Fibroblast of lung (primary cell): ENCODE results near the gene KLHL5. TPM values are rescaled to one million over a fixed set of nuclear protein-coding genes. Genes with fewer than 3 reads are reported as not detected.

Experiments used
- DNase-seq, 2 donors: peaks; one replicate each; pipeline versions ENCODE4 v3.0.0 to v3.0.0-alpha.2; 2010; ENCODE audit warnings: low read depth in 2 of 2
- H2AFZ ChIP-seq: 2 replicates; pipeline ENCODE4 v1.5.1; 2012; ENCODE audit warnings: low read length, control low read depth, inconsistent platforms
- H3K27ac ChIP-seq: 2 replicates; pipeline ENCODE4 v1.5.1; 2011; ENCODE audit warnings: low read length, control low read depth; ENCODE audit not compliant: insufficient read depth
- H3K27me3 ChIP-seq: 2 replicates; pipeline ENCODE4 v1.5.1; 2011; ENCODE audit warnings: mild to moderate bottlenecking, low read length; ENCODE audit not compliant: control insufficient read depth, insufficient read depth
- H3K36me3 ChIP-seq: 2 replicates; pipeline ENCODE4 v1.5.1; 2011; ENCODE audit warnings: low read length; ENCODE audit not compliant: control insufficient read depth, insufficient read depth
- H3K4me1 ChIP-seq: 2 replicates; pipeline ENCODE4 v1.5.1; 2011; ENCODE audit warnings: low read length; ENCODE audit not compliant: control insufficient read depth, insufficient read depth; ENCODE audit errors: extremely low read depth
- H3K4me2 ChIP-seq: 2 replicates; pipeline ENCODE4 v1.5.1; 2011; ENCODE audit warnings: low read length, control low read depth; ENCODE audit not compliant: insufficient read depth; ENCODE audit errors: extremely low read depth
- H3K4me3 ChIP-seq, 4 experiments: fragments of 200-600 bp in 1 of 4; sonication (generic) in 1 of 4; replicated peaks in 1 of 4; 2 replicates each; pipeline ENCODE4 v1.5.1; 2011 to 2016; ENCODE audit warnings: low read length in 4 of 4, low read depth in 3 of 4, mild to moderate bottlenecking in 3 of 4, control low read depth in 2 of 4, inconsistent platforms in 1 of 4, mixed read lengths in 1 of 4; ENCODE audit not compliant: insufficient read depth in 1 of 4; ENCODE audit errors: control extremely low read depth in 1 of 4
- H3K79me2 ChIP-seq: 2 replicates; pipeline ENCODE4 v1.5.1; 2012; ENCODE audit warnings: mild to moderate bottlenecking, low read length, inconsistent platforms; ENCODE audit not compliant: control insufficient read depth, insufficient read depth
- H3K9ac ChIP-seq: 2 replicates; pipeline ENCODE4 v1.5.1; 2011; ENCODE audit warnings: mild to moderate bottlenecking, low read length, control low read depth; ENCODE audit not compliant: insufficient read depth
- H3K9me3 ChIP-seq: 2 replicates; pipeline ENCODE4 v1.5.1; 2012; ENCODE audit warnings: low read depth, low read length; ENCODE audit not compliant: control insufficient read depth, insufficient read depth
- H4K20me1 ChIP-seq: 2 replicates; pipeline ENCODE4 v1.5.1; 2011; ENCODE audit warnings: low read length; ENCODE audit not compliant: control insufficient read depth, insufficient read depth; ENCODE audit errors: extremely low read depth
- EZH2 ChIP-seq: IDR thresholded peaks from 2 replicates; pipeline ENCODE4 v1.5.1; 2012; ENCODE audit warnings: low read length, control low read depth, mild to moderate bottlenecking; ENCODE audit errors: missing control alignments
- polyA plus RNA-seq, 2 donors: library from polyadenylated mRNA; depleted of rRNA in 1 of 2; stranded (reverse) in 1 of 2; unstranded in 1 of 2; fragments of >200 nt; gene quantifications; 2 replicates each; pipeline ENCODE4 v1.2.1, GENCODE V29; 2011 to 2012; ENCODE audit warnings: missing spikeins in 1 of 2
- total RNA-seq: library from RNA; depleted of rRNA; stranded (reverse); fragments of >200 nt; gene quantifications from 2 replicates; pipeline ENCODE4 v1.2.1, GENCODE V29; 2014
- TF ChIP-seq, protein P1 (sequence below), 2 donors: IDR thresholded peaks in 1 of 2; conservative IDR thresholded peaks in 1 of 2; 1 replicate in 1 of 2; 2 replicates in 1 of 2; pipeline ENCODE4 v1.5.1; 2011 to 2012; ENCODE audit warnings: low read length in 2 of 2, control low read depth in 1 of 2, inconsistent platforms in 1 of 2, low read depth in 1 of 2, mild to moderate bottlenecking in 1 of 2

The KLHL5 gene
- total and polyA plus RNA-seq, 2 donors (not counting 1 experiment from before 2014, with no cell fraction given): 88.3 to 120 TPM

DNA sequence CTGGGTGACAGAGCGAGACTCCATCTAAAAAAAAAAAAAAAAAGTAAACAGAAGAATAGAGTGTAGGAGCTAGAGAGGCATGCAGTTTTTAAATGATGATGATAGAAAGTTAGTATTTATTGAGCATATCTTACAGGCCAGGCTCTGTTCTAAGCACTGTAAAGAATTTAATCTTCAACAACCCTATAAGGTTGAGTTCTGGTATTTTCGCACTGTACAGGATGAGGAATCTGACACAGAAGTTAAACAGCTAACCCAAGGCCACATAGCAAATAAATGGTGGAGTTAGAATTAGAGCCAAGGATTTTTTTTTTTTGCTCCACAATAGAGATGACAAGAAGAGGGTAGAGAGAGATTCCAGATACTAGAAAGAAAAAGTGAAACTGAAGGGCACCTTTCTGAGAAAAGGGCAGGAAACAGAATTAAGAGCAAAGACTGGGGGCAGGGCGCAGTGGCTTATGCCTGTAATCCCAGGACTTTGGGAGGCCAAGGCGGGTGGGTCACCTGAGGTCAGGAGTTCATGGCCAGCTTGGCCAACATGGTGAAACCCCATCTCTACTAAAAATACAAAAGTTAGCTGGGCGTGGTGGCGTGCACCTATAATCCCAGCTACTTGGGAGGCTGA lies 56.1 kb downstream of the KLHL5 start:
- H3K4me2 ChIP-seq: no peak overlapping the region
- H2AFZ ChIP-seq: no peak overlapping the region
- H3K36me3 ChIP-seq: no peaks in the 10 kb centered on the region
- no peak overlapping the region for H3K4me3 ChIP-seq
- H4K20me1 ChIP-seq: no peaks in the 10 kb centered on the region
- DNase-seq: no peak
- H3K9me3 ChIP-seq: no peaks in the 10 kb centered on the region
- no peak overlapping the region for H3K9ac ChIP-seq
- no peak for TF ChIP-seq EZH2
- TF ChIP-seq, protein P1, sequence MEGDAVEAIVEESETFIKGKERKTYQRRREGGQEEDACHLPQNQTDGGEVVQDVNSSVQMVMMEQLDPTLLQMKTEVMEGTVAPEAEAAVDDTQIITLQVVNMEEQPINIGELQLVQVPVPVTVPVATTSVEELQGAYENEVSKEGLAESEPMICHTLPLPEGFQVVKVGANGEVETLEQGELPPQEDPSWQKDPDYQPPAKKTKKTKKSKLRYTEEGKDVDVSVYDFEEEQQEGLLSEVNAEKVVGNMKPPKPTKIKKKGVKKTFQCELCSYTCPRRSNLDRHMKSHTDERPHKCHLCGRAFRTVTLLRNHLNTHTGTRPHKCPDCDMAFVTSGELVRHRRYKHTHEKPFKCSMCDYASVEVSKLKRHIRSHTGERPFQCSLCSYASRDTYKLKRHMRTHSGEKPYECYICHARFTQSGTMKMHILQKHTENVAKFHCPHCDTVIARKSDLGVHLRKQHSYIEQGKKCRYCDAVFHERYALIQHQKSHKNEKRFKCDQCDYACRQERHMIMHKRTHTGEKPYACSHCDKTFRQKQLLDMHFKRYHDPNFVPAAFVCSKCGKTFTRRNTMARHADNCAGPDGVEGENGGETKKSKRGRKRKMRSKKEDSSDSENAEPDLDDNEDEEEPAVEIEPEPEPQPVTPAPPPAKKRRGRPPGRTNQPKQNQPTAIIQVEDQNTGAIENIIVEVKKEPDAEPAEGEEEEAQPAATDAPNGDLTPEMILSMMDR (conservative IDR thresholded peaks at IDR 0.05 in 1 of 2, IDR thresholded peaks at IDR 0.05 in 1 of 2; ENCODE audit: low read depth in 1 of 2, low read length in 2 of 2): no peak
- H3K27me3 ChIP-seq: no peaks in the 10 kb centered on the region
- peaks cover 6% of the 10 kb centered on the region for H3K4me1 ChIP-seq
- no peak overlapping the region for H3K27ac ChIP-seq
- no peaks in the 10 kb centered on the region for H3K79me2 ChIP-seq

DNA sequence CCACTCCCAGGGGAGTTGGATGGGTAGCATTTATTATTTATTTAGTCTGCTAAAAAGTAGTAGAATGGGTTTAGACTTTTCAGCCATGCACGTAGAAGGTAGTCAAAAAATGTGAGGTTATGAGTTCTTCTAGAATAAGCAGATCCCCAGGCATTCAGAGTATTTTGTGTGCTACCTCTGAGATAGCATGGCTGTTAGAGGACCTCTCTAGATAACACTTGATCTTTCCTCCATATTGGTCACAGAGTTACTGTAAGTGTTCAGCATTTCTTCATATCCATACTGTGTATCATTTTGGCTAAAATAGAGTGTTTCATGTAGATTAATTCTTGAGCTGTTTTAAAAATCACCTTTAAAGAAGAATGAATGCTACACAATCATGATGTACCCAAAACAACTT lies 58.4 kb downstream of the KLHL5 start:
- H3K9ac ChIP-seq: no peak overlapping the region
- H4K20me1 ChIP-seq: no peaks in the 10 kb centered on the region
- H2AFZ ChIP-seq: no peak overlapping the region
- no peaks in the 10 kb centered on the region for H3K9me3 ChIP-seq
- no peak overlapping the region for H3K4me2 ChIP-seq
- no peaks in the 10 kb centered on the region for H3K27me3 ChIP-seq
- no peaks in the 10 kb centered on the region for H3K36me3 ChIP-seq
- H3K4me1 ChIP-seq: no peaks in the 10 kb centered on the region
- no peak for DNase-seq
- H3K79me2 ChIP-seq: no peaks in the 10 kb centered on the region
- no peak overlapping the region for H3K27ac ChIP-seq
- no peak overlapping the region for H3K4me3 ChIP-seq
- TF ChIP-seq, protein P1 (conservative IDR thresholded peaks at IDR 0.05 in 1 of 2, IDR thresholded peaks at IDR 0.05 in 1 of 2; ENCODE audit: low read depth in 1 of 2, low read length in 2 of 2): no peak
- no peak for TF ChIP-seq EZH2

DNA sequence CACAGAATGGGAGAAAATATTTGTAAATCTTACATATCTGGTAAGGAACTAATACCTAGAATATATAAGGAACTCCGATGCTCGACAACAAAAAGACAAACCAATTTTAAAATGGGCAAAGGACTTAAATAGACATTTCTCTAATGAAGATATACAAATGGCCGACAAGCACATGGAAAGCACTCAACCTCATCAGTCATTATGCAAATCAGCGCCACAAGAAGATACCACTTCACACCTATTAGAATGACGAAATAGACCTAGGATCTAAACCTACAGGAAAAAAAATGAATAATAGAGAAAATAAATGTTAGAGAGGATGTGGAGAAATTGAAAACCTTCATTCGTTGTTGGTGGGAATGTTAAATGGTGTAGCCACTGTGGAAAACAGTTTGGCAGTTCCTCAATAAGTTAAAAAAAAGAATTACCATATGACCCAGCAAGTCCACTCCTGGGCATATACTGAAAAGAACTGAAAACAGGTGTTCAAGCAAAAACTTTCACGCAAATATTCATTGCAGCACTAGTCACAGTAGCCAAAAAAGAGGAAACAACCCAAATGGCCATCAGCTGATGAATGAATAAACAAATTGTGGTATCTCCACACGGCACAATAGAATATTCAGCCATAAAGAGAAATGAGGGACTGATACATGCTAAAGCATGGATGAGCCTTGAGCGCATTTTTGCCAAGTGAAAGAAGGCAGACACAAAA lies 63.0 kb downstream of the KLHL5 start:
- H4K20me1 ChIP-seq: no peaks in the 10 kb centered on the region
- H3K4me3 ChIP-seq: no peak overlapping the region
- H3K79me2 ChIP-seq: no peaks in the 10 kb centered on the region
- TF ChIP-seq EZH2: no peak
- TF ChIP-seq, protein P1 (conservative IDR thresholded peaks at IDR 0.05 in 1 of 2, IDR thresholded peaks at IDR 0.05 in 1 of 2; ENCODE audit: low read depth in 1 of 2, low read length in 2 of 2): no peak
- no peaks in the 10 kb centered on the region for H3K36me3 ChIP-seq
- no peak overlapping the region for H3K27ac ChIP-seq
- no peak for DNase-seq
- no peaks in the 10 kb centered on the region for H3K9me3 ChIP-seq
- no peaks in the 10 kb centered on the region for H3K27me3 ChIP-seq
- no peaks in the 10 kb centered on the region for H3K4me1 ChIP-seq
- H2AFZ ChIP-seq: no peak overlapping the region
- H3K9ac ChIP-seq: no peak overlapping the region
- no peak overlapping the region for H3K4me2 ChIP-seq
